ENCODE results near the gene DRG2. TPM values are rescaled to one million over a fixed set of nuclear protein-coding genes. Genes with fewer than 3 reads are reported as not detected.

Gene DRG2
- polyA plus RNA-seq, 1 donor from 2014 or later, result 40.6 TPM

DNA sequence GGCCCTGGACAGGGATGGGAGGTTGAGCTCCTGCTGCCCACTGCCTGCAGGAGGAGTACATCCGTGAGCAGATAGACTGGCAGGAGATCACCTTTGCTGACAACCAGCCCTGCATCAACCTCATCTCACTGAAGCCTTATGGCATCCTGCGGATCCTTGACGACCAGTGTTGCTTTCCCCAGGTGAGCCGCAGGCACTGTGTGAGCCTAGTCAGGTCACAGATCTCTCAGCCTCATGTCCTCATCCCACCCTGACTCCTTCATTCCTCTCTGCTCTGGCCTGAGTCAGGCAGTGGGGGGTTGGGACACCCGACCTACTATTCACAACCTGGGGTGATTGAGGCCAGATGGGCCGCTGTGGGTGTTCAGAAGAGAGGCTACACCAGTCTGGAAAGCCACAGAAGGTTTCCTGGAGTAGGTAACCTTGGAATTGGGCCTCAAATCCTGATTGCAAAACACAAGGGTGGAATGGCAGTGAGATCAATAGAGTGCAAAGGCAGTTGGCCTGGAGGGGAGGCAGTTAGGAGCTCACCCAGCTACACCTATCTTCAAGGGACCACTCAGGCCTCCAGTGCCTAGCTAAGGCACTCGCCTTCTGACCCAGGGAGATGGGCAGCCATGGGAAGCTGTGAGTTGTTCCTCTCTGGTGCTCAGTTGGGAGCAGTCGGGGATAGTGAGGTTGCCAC lies 50.5 kb downstream of the DRG2 start:
- Histone ChIP-seq H3K9me2 (ENCODE audit: insufficient read depth, low read length) (no peaks in the 10 kb centered on the region), H3K4me2 (ENCODE audit: low read length) (no peak overlapping the region), H3K4me3 (ENCODE audit: low read length) (no peak overlapping the region), H4K20me1 (ENCODE audit: insufficient read depth) (no peaks in the 10 kb centered on the region), H3K27ac (ENCODE audit: low read length) (no peak overlapping the region), H3K27me3 (ENCODE audit: insufficient read depth, low read depth, low read length) (no peaks in the 10 kb centered on the region), H3F3A (ENCODE audit: insufficient read depth, low read length, poor library complexity, severe bottlenecking) (no peaks in the 10 kb centered on the region), H3K9me3 (ENCODE audit: low read length) (no peaks in the 10 kb centered on the region), H3K9ac (ENCODE audit: low read length) (no peak overlapping the region), H3K36me3 (ENCODE audit: insufficient read depth, low read length) (no peaks in the 10 kb centered on the region), H3K79me2 (replicated peaks; ENCODE audit: insufficient read depth, low read length) (no peaks in the 10 kb centered on the region), H2AFZ (ENCODE audit: low read depth, low read length) (no peak overlapping the region)
- TF ChIP-seq, protein P1, sequence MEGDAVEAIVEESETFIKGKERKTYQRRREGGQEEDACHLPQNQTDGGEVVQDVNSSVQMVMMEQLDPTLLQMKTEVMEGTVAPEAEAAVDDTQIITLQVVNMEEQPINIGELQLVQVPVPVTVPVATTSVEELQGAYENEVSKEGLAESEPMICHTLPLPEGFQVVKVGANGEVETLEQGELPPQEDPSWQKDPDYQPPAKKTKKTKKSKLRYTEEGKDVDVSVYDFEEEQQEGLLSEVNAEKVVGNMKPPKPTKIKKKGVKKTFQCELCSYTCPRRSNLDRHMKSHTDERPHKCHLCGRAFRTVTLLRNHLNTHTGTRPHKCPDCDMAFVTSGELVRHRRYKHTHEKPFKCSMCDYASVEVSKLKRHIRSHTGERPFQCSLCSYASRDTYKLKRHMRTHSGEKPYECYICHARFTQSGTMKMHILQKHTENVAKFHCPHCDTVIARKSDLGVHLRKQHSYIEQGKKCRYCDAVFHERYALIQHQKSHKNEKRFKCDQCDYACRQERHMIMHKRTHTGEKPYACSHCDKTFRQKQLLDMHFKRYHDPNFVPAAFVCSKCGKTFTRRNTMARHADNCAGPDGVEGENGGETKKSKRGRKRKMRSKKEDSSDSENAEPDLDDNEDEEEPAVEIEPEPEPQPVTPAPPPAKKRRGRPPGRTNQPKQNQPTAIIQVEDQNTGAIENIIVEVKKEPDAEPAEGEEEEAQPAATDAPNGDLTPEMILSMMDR (IDR thresholded peaks at IDR 0.05; ENCODE audit: poor library complexity, severe bottlenecking), result no peak
- TF ChIP-seq RAD21 (conservative IDR thresholded peaks at IDR 0.05) (no peak), SMC3 (conservative IDR thresholded peaks at IDR 0.05; ENCODE audit: poor library complexity) (no peak), MXI1 (conservative IDR thresholded peaks at IDR 0.05; ENCODE audit: poor library complexity, severe bottlenecking) (no peak), POLR2AphosphoS5 (IDR thresholded peaks at IDR 0.05) (no peak), EP300 (conservative IDR thresholded peaks at IDR 0.05; ENCODE audit: poor library complexity, severe bottlenecking) (no peak), EZH2 (IDR thresholded peaks at IDR 0.05; ENCODE audit: borderline replicate concordance, insufficient read depth, low read length, poor library complexity, severe bottlenecking) (no peak), TAF1 (IDR thresholded peaks at IDR 0.05; ENCODE audit: low read depth) (no peak)
- TF ChIP-seq, protein P2, sequence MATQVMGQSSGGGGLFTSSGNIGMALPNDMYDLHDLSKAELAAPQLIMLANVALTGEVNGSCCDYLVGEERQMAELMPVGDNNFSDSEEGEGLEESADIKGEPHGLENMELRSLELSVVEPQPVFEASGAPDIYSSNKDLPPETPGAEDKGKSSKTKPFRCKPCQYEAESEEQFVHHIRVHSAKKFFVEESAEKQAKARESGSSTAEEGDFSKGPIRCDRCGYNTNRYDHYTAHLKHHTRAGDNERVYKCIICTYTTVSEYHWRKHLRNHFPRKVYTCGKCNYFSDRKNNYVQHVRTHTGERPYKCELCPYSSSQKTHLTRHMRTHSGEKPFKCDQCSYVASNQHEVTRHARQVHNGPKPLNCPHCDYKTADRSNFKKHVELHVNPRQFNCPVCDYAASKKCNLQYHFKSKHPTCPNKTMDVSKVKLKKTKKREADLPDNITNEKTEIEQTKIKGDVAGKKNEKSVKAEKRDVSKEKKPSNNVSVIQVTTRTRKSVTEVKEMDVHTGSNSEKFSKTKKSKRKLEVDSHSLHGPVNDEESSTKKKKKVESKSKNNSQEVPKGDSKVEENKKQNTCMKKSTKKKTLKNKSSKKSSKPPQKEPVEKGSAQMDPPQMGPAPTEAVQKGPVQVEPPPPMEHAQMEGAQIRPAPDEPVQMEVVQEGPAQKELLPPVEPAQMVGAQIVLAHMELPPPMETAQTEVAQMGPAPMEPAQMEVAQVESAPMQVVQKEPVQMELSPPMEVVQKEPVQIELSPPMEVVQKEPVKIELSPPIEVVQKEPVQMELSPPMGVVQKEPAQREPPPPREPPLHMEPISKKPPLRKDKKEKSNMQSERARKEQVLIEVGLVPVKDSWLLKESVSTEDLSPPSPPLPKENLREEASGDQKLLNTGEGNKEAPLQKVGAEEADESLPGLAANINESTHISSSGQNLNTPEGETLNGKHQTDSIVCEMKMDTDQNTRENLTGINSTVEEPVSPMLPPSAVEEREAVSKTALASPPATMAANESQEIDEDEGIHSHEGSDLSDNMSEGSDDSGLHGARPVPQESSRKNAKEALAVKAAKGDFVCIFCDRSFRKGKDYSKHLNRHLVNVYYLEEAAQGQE (IDR thresholded peaks at IDR 0.05; ENCODE audit: borderline replicate concordance), result no peak

DNA sequence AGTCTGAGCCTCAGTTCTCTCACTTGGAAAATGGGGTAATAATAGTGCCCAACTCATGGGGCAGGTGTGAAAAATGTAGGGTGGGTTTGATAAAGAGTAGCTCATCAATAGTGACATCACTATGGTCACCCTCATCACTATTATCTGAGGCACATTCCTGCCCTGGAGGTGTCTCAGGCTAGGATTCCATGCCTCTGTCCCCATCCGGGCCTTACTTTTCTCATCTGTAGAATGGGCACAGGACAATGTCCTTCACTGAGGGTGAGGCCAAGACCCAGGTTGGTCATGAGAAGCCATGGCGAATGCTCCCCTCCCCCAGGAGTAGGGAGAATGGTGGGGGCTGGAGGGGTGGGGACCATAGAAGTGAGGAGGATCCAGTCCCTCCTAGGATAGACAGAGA lies 51.3 kb downstream of the DRG2 start:
- no peaks in the 10 kb centered on the region for H3F3A ChIP-seq (ENCODE audit: insufficient read depth, low read length, poor library complexity, severe bottlenecking)
- H3K9ac ChIP-seq (ENCODE audit: low read length), result no peak overlapping the region
- H4K20me1 ChIP-seq (ENCODE audit: insufficient read depth), result no peaks in the 10 kb centered on the region
- no peaks in the 10 kb centered on the region for H3K36me3 ChIP-seq (ENCODE audit: insufficient read depth, low read length)
- H3K27me3 ChIP-seq (ENCODE audit: insufficient read depth, low read depth, low read length), result no peaks in the 10 kb centered on the region
- no peaks in the 10 kb centered on the region for H3K9me2 ChIP-seq (ENCODE audit: insufficient read depth, low read length)
- H3K9me3 ChIP-seq (ENCODE audit: low read length), result no peaks in the 10 kb centered on the region
- no peaks in the 10 kb centered on the region for H3K79me2 ChIP-seq (replicated peaks; ENCODE audit: insufficient read depth, low read length)
- H3K4me3 ChIP-seq (ENCODE audit: low read length), result no peak overlapping the region
- no peak for TF ChIP-seq POLR2AphosphoS5 (IDR thresholded peaks at IDR 0.05)
- no peak for TF ChIP-seq EP300 (conservative IDR thresholded peaks at IDR 0.05; ENCODE audit: poor library complexity, severe bottlenecking)
- no peak overlapping the region for H3K4me2 ChIP-seq (ENCODE audit: low read length)
- H2AFZ ChIP-seq (ENCODE audit: low read depth, low read length), result no peak overlapping the region
- H3K27ac ChIP-seq (ENCODE audit: low read length), result no peak overlapping the region

All from neural cell (in vitro differentiated cells).